ENCODE measurements around the gene VWA5A. TPM values are rescaled to one million over a fixed set of nuclear protein-coding genes. Genes with fewer than 3 reads are reported as not detected.

VWA5A gene, protein sequence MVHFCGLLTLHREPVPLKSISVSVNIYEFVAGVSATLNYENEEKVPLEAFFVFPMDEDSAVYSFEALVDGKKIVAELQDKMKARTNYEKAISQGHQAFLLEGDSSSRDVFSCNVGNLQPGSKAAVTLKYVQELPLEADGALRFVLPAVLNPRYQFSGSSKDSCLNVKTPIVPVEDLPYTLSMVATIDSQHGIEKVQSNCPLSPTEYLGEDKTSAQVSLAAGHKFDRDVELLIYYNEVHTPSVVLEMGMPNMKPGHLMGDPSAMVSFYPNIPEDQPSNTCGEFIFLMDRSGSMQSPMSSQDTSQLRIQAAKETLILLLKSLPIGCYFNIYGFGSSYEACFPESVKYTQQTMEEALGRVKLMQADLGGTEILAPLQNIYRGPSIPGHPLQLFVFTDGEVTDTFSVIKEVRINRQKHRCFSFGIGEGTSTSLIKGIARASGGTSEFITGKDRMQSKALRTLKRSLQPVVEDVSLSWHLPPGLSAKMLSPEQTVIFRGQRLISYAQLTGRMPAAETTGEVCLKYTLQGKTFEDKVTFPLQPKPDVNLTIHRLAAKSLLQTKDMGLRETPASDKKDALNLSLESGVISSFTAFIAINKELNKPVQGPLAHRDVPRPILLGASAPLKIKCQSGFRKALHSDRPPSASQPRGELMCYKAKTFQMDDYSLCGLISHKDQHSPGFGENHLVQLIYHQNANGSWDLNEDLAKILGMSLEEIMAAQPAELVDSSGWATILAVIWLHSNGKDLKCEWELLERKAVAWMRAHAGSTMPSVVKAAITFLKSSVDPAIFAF
- total RNA-seq: 27.7 TPM

DNA sequence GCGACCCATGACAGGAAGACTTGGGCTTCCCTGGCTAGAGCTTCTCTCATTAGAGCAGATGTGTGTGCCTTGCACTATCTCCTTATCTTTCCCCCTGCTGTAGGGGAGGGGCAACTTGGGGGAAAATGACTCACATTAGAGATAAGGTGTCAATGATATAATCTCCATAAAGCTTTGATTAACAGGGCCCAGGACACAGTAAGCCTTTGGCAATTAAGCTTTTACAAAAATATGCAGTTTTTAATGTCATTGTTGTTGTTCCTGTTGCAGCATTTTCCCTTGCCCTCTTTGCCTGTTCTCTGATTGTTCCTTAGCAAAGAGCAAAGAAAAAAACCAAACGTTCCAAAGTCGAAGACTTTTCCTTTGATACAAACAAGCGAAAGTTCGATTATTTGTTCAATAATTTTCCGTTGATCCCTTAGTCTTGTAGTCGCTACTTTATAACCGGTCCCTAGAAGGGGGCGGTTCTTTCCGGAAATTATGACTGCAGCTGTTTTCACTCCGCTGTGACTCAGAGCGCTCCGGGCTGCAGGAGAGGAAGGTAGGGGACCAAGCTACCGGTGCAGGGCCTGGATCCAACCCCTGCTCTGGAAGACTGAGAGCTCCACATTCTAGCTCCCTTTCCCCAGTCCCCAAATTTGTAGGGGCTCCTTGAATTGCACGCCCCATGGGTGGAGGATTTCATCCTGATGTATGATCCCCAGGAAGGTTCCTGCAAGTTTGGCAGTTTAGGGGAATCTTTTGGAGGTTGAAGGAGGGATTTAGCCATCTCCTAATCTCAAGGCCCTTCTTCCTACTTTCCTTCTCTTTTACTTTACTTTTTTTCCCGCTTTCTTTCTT is at the start of gene VWA5A:
TSS of gene VWA5A (plus strand) at position 509 of the 840 bp plus-strand sequence. CDS start 2,062 bp downstream, outside the sequence.

DNA sequence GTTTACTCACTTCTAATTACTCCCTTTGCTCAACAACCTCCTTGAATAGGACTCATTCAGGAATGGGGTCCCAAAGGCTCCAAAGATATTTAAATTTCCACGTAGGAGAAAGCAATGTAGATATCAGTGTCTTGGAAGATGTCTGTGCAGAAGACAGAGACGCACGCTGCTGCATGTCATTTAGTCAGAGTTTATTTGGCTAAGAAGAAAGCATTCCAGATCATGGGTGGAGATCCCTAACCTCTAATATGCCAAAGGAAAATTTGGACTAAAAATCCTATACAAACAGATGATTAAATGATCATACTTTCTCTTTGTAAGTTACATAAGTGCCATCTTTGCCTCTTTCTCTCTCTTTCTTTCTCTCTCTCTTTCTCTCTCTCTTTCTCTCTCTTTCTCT is 67.8 kb downstream of the VWA5A start, which contains the start of gene OR10D3:
TSS of gene OR10D3 (plus strand) at position 278 of the 400 bp plus-strand sequence. CDS start 1,925 bp downstream, outside the sequence.

Other genes with a start within 250 kb of the VWA5A start
- gene TMEM225, start 229.8 kb upstream of the VWA5A start, total RNA-seq: not detected
- gene OR8D4, start 213.3 kb upstream of the VWA5A start, total RNA-seq: not detected
- not detected for gene OR4D5, start 175.8 kb upstream of the VWA5A start, total RNA-seq
- not detected for gene OR6T1, start 171.6 kb upstream of the VWA5A start, total RNA-seq
- not detected for gene OR10S1, start 137.7 kb upstream of the VWA5A start, total RNA-seq
- gene OR10G6, start 120.3 kb upstream of the VWA5A start, total RNA-seq: not detected
- gene OR10G4, start 102.5 kb upstream of the VWA5A start, total RNA-seq: not detected
- gene OR10G9, start 92.4 kb upstream of the VWA5A start, total RNA-seq: not detected
- gene OR10G8, start 88.7 kb upstream of the VWA5A start, total RNA-seq: not detected
- gene OR10G7, start 74.1 kb upstream of the VWA5A start, total RNA-seq: not detected
- gene OR10D3, start 67.9 kb downstream of the VWA5A start, total RNA-seq: not detected
- gene OR8G1, start 125.6 kb downstream of the VWA5A start, total RNA-seq: not detected
- not detected for gene OR8G5, start 140.9 kb downstream of the VWA5A start, total RNA-seq
- gene OR8D1, start 198.5 kb downstream of the VWA5A start, total RNA-seq: not detected
- not detected for gene OR8D2, start 204.7 kb downstream of the VWA5A start, total RNA-seq

Data from metanephros (tissue), 1 donor.